ENCODE data around the gene SLC6A5.

SLC6A5 gene

DNA sequence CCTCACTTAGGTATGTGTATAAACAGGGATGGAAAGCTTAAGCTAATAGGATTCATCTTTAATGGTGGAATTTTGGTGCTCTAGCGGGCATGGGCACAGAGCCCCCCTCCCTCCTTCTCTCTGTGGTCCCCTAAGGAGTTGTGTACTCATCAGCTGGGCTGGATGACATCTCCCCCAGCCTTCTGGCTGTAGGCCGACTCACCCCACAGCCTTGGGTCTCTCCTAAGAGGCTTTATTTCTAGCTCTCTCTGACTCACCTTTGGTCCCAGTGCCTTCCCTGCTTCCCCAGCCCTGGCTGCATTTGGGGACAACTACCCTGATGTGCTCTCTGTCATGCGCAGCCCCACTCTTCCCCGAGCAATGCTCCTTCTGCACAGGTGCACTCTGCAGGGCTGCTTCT lies 26.9 kb downstream of the SLC6A5 start:
- no peak for DNase-seq

GRCh38 chr11:20627026-20627425 lies 27.6 kb downstream of the SLC6A5 start:
- DNase-seq, result no peak

DNA sequence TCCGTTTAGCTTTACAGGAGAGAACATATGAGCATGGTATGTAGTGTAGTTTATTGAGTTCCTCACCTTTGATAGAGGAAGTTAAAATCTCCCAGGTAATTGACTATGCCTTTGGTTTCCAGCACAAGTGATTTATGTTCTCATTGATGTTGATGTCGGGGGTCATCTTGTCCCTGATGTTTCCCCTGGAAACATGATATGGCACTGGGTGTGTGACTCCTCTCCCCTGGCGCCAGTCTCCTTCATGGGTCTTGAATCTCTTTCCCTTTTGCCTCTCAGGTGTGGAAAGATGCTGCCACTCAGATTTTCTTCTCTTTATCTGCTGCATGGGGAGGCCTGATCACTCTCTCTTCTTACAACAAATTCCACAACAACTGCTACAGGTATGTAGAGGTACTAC lies 28.3 kb downstream of the SLC6A5 start:
- DNase-seq, result no peak

DNA sequence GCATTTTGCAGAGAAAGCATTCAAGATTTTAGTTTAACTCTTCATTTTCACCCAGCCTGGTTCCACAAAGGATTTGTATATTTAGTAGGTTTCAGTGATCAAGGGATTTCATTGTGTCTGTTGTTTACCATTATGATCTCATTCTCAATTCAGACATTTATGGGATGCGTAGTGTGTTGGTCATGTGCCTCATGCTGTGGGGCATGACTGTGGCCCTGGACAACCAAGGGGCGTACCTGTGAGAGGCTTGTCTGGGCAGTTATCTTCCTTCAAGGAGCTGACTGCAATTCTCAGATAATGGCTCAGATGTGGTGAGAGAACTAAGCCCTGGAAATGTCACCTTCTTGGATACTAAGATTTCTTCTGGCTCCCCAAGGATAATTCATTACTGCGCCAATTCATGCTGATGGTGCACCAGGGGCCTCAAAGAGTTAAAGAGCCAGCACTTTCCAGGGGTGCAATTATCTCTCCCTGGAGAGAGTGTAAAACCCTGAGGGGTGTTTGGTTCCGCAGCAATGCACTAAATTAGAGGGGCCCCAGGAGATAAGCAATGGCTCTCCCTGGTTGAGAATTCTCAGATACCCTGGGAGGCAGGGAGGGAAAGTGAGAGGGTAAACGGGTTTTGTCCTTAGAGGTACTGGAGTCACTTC lies 32.2 kb downstream of the SLC6A5 start:
- DNase-seq, result no peak

- DNase-seq, result no peak
Observed at GRCh38 chr11:20632169-20632532, 32.7 kb downstream of the SLC6A5 start.

GRCh38 chr11:20634044-20634443 lies 34.6 kb downstream of the SLC6A5 start:
- DNase-seq, result no peak

- DNase-seq, result no peak
Observed at GRCh38 chr11:20634781-20635180, 35.4 kb downstream of the SLC6A5 start.

DNA sequence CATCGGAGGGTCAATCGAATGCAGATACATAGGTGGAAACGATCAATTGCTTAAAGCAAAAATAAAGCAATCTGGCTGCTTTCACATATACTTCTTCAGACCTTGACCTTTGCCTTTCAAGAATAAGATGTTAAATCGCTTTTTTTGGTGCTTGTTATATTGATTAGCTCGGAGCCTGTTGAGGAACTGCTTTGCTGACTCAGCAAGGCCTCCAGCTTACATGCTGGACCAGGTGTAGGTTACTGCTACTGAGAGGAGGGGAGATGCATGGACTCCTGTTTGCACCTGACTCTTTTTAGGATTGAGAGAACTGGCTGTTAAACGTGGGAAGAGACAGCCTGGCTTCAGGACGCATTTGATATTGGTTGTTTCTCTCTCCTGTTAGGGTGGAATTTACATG lies 38.7 kb downstream of the SLC6A5 start:
- DNase-seq, result no peak

DNA sequence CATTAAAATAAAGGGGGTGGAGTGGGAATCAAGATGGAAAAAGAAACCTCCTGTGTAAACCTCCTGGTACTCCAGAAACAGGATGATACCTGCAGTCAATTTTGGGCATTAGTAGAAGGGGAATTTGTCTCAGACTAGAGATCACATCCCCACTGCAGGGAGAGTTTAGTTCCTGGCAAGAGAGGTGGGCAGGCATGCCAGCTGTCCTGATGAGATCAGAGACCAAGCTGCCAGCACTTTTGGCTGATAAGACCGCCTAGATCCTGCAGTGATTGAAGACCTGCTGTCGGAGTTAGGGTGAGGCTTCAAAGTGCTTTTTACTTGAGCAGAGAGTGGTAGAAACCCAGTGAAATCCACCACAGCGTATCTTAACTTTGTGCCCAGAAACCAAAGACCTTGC lies 40.3 kb downstream of the SLC6A5 start:
- no peak for DNase-seq

GRCh38 chr11:20640401-20640800 lies 41.0 kb downstream of the SLC6A5 start:
- no peak for DNase-seq

- DNase-seq, result no peak
Observed at GRCh38 chr11:20644360-20644759, 45.0 kb downstream of the SLC6A5 start.

DNA sequence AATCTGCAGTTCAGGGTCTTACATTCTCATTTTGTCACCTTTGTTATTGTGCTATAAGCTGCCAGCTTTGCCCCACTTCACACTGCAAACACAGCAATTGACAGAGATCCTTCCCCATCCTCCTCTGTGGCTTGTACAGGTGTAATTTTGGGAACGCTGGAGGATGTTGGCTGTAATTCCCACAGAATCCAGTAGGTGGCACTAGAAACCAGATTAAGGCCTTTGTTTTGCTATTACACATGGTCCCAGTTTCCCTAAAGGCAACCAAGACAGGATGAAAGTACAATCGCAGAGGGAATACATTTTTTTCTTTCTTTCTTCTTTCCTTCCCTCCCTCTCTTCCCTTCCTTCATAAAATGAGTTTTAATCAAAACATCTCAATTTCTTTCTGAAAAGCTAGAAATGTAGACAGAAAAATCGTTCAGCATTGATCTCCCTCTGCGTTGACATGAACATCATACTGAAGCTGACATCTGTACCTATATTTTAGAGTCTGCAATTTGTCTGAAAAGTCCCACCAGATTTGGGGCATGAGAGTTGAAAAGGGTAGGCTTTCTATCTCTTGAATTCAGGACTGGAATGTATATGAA lies 48.7 kb downstream of the SLC6A5 start:
- peak in 1 of 2 donors; percentile 41 for DNase-seq

GRCh38 chr11:20652150-20652806 lies 52.9 kb downstream of the SLC6A5 start:
- no peak for DNase-seq

DNA sequence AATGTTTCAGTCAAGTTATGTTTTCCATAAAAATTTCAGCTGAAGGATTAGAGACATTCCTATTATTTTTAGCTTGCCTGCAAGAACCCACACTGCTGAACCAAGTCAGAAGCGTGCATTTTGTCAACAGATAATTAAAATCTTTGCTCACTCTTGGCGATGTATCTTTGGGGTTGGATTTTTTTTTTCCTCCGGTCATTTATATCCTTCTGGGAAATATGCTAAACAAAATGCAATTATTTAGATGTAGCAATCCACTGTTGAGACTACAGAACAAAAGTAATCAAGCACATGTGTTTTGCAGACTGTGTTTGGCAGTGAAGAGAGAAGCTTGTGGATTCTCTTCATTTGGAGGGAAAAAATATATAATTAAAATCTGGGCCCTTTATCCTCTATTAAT lies 54.6 kb downstream of the SLC6A5 start:
- DNase-seq, result no peak

GRCh38 chr11:20656901-20657300 lies 57.5 kb downstream of the SLC6A5 start:
- no peak for DNase-seq

DNA sequence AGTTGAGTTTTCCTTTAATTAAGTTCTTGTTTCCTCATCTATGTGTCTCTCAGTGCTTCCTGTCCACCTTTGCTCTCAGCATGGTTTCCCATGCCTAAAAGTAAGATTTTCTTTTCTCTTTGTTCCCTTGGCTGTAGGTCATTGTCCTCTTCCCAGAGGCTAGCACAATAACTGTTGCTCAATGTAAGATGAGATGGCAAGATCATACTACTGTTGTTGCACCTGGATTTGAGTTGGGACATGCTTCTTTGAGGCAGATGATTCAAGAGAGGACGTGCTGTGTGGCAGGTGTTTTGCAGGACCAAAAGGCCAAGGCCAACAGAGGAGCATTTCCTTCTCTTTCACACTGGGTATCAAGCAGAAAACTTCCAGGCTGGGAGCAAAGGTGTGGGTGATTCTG lies 58.7 kb downstream of the SLC6A5 start:
- DNase-seq, result no peak

DNA sequence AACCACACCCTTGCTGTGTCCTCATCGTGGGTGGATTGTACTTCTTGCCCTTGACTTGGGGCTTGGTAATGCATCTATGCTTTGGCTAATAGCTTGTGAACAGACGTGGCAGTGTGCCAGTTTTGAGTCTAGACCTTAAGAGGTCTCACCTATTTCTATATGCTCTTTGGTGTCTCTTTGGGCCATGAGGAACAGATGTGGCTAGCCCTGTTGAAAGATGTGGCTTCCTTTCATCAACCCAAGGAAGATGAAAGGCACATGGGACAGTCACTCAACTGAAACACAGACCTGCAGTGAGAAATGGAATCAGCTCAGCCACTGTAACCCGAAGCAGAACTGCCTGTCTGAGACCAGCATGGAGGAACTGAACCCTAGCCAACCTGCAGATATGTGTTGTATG lies 62.0 kb downstream of the SLC6A5 start:
- DNase-seq, result no peak

DNA sequence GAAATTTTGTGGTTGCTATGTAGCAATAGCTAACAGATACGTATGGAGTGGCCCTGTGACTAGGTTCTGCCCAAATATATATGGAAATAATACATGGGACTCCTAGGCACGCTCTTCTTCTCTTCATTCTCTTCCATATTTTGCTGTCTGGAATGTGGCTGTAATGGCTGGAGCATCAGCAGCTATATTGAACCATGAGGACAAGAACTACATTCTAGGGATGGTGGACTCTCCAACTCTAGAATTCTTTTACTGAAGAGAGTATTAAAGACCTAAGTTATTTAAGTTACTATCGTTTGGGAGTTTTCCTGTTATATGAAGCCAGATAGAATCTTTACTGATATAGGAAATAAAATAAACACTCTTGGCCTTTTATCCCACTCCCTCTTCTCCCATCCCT lies 62.4 kb downstream of the SLC6A5 start:
- no peak for DNase-seq

- DNase-seq, result no peak
Observed at GRCh38 chr11:20668131-20668809, 68.9 kb downstream of the SLC6A5 start.

DNA sequence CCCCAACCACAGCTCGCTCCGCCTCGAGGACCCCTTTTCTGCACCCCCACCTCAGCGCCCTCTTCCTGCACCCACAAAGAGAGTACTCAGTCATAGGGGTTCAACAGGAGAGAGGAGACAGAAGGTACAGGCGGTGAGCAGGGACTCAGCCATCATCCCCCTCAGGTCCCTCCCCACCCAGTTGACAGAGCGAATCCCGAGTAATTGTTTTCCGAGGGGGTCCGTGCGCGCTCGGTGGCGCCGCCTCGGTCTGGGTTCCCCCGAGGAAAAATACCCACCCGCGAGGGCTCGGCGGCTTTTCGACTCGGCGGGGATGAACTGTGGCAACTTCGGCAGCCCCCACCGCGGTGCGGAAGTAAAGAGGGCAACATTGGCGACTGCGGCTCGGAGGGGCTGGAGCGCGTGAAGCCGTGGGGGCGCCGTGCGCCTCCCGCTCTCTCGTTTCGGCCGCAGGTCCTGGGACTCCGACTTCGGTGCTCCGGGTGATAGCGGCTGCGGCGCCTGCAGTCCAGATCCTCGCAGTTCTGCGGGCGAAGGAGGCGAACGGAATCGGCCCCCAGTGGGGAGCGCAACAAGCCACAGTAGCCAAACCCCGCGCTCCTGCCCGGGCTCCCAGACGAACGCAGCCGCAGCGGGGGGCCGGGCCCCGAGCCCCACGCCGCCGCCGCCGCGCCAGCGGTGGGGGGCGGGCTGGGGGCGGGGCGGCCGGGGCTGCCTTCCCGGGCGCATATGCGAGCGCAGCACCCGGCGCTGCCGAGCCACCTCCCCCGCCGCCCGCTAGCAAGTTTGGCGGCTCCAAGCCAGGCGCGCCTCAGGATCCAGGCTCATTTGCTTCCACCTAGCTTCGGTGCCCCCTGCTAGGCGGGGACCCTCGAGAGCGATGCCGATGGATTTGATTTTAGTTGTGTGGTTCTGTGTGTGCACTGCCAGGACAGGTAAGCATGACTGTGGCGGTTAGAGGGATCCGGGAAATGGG lies 69.7 kb downstream of the SLC6A5 start, which contains the start of gene NELL1:
TSS of gene NELL1 (plus strand) at position 743 of the 976 bp plus-strand sequence.
- DNase-seq, result no peak

DNA sequence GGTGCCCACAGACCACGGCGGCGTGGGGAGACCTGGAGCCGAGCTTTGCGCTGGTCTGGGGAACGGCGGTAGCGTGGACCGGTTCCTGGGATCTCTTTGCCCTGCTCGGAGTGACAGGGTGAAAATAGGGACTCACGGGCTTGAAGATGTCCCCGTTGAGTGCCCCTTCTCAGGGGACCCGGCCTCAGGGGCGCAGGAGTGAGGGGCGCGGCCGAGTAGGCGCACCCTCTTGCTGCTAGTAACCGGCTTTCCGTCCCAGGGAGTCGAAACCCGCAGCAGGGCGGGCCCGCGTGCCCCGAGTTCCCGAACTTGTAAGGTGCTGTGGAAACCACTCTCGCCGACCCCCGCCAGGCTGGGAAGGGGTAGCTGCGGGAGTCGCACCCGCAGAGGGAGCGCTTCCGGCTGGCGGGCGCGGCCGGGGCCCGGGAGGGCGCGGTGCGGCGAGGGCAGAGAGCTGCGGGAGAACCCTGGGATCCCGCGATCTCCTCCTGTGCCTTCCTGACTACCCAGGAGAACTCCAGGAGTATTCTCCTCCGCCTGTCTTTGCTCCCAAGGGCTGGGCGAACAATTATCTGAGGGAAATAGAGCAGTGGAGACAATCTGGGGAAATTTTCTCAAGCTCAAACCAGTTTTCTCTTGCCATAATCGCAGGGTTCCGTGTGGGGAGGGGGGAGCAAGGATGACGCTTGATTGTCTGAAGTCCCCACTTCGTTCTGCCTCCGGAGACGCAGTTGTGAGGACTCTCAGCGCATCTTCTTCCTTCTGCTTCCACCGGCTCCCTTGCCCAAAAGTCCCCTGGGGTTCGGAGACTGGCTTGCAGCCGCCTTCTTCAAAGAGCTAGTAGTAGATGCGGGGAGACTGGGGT lies 70.6 kb downstream of the SLC6A5 start:
- no peak for DNase-seq
